ENCODE measurements around the gene PTH2R.

DNA sequence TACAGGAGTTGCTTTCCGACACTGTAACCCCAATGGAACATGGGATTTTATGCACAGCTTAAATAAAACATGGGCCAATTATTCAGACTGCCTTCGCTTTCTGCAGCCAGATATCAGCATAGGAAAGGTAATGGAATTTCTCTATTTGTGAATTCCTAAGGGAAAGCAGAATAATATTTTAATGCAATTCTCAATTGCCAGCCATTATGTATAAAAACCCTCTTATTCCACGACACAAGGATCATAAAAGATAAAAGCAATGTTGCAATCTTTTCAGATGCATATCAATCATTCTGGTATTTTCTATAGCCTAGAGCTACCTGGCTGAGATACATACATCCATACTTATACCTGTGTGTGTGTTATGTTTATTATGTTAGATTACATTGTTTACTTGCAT, 31.2 kb downstream of the PTH2R start:
- no peak for TF ChIP-seq POLR2AphosphoS5 (IDR thresholded peaks at IDR 0.05; ENCODE audit: low read depth)
- TF ChIP-seq, protein P1, sequence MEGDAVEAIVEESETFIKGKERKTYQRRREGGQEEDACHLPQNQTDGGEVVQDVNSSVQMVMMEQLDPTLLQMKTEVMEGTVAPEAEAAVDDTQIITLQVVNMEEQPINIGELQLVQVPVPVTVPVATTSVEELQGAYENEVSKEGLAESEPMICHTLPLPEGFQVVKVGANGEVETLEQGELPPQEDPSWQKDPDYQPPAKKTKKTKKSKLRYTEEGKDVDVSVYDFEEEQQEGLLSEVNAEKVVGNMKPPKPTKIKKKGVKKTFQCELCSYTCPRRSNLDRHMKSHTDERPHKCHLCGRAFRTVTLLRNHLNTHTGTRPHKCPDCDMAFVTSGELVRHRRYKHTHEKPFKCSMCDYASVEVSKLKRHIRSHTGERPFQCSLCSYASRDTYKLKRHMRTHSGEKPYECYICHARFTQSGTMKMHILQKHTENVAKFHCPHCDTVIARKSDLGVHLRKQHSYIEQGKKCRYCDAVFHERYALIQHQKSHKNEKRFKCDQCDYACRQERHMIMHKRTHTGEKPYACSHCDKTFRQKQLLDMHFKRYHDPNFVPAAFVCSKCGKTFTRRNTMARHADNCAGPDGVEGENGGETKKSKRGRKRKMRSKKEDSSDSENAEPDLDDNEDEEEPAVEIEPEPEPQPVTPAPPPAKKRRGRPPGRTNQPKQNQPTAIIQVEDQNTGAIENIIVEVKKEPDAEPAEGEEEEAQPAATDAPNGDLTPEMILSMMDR (IDR thresholded peaks at IDR 0.05; ENCODE audit: insufficient read depth, low read length) = no peak
- no peak for TF ChIP-seq GABPA (IDR thresholded peaks at IDR 0.05; ENCODE audit: low read depth)
